Mesenchymal stem cell (in vitro differentiated cells and primary cell): ENCODE data around the gene RFX3.

Source experiments
- DNase-seq: peaks from one replicate; pipeline ENCODE4 v3.0.0-alpha.2; 2013
- H2AFZ ChIP-seq: one replicate; pipeline ENCODE4 v1.6.1; 2013; ENCODE audit warnings: low read depth, mild to moderate bottlenecking, control low read depth, inconsistent platforms, low read length, moderate library complexity
- H2AK5ac ChIP-seq: 2 replicates; pipeline ENCODE4 v1.6.1; 2013; ENCODE audit warnings: low read length, moderate library complexity, mild to moderate bottlenecking, inconsistent platforms; ENCODE audit not compliant: severe bottlenecking
- H2BK120ac ChIP-seq: one replicate; pipeline ENCODE4 v1.6.1; 2013; ENCODE audit warnings: low read depth, mild to moderate bottlenecking, inconsistent platforms, low read length, moderate library complexity
- H2BK12ac ChIP-seq, 2 experiments: one replicate each; pipeline ENCODE4 v1.6.1; 2013; ENCODE audit warnings: inconsistent platforms in 2 of 2, low read length in 2 of 2, mild to moderate bottlenecking in 2 of 2, moderate library complexity in 2 of 2, control low read depth in 1 of 2
- H2BK15ac ChIP-seq: one replicate; pipeline ENCODE4 v1.6.1; 2013; ENCODE audit warnings: mild to moderate bottlenecking, low read depth, inconsistent platforms; ENCODE audit not compliant: poor library complexity, severe bottlenecking
- H2BK5ac ChIP-seq: 2 replicates; pipeline ENCODE4 v1.6.1; 2013; ENCODE audit warnings: low read depth, mild to moderate bottlenecking, low read length, control low read depth, inconsistent platforms; ENCODE audit not compliant: poor library complexity, severe bottlenecking
- H3K14ac ChIP-seq, 2 experiments: one replicate each; pipeline ENCODE4 v1.6.1; 2013; ENCODE audit warnings: inconsistent platforms in 2 of 2, low read length in 2 of 2, control low read depth in 1 of 2, mild to moderate bottlenecking in 1 of 2, moderate library complexity in 1 of 2
- H3K18ac ChIP-seq, 2 experiments: one replicate each; pipeline ENCODE4 v1.6.1; 2013; ENCODE audit warnings: inconsistent platforms in 2 of 2, low read length in 2 of 2, control low read depth in 1 of 2, low read depth in 1 of 2, mild to moderate bottlenecking in 1 of 2
- H3K23ac ChIP-seq, 2 experiments: one replicate each; pipeline ENCODE4 v1.6.1; 2013; ENCODE audit warnings: inconsistent platforms in 2 of 2, low read length in 2 of 2, mild to moderate bottlenecking in 2 of 2, moderate library complexity in 2 of 2, control low read depth in 1 of 2
- H3K27ac ChIP-seq: 2 replicates; pipeline ENCODE4 v1.5.1; 2013; ENCODE audit warnings: mild to moderate bottlenecking, moderate library complexity, low read length, control low read depth, inconsistent platforms; ENCODE audit not compliant: poor library complexity, severe bottlenecking
- H3K27me3 ChIP-seq, 2 experiments: 2 replicates each; pipeline versions ENCODE4 v1.6.1 to v1.7.0; 2013; ENCODE audit warnings: low read length in 2 of 2, mild to moderate bottlenecking in 2 of 2, moderate library complexity in 2 of 2, control low read depth in 1 of 2, inconsistent platforms in 1 of 2; ENCODE audit not compliant: control insufficient read depth in 1 of 2, insufficient read depth in 1 of 2
- H3K36me3 ChIP-seq, 2 experiments: 2 replicates each; pipeline versions ENCODE4 v1.6.1 to v1.7.0; 2013; ENCODE audit warnings: low read length in 2 of 2, control low read depth in 1 of 2, inconsistent platforms in 1 of 2, low read depth in 1 of 2, mild to moderate bottlenecking in 1 of 2; ENCODE audit not compliant: insufficient read depth in 2 of 2, control insufficient read depth in 1 of 2
- H3K4ac ChIP-seq, 2 experiments: one replicate each; pipeline ENCODE4 v1.6.1; 2013; ENCODE audit warnings: inconsistent platforms in 2 of 2, low read length in 2 of 2, mild to moderate bottlenecking in 2 of 2, moderate library complexity in 2 of 2, control low read depth in 1 of 2, low read depth in 1 of 2
- H3K4me1 ChIP-seq: 2 replicates; pipeline ENCODE4 v1.6.1; 2013; ENCODE audit warnings: low read depth, low read length, control low read depth; ENCODE audit not compliant: control insufficient read depth, insufficient read depth
- H3K4me2 ChIP-seq: 2 replicates; pipeline ENCODE4 v1.6.1; 2013; ENCODE audit warnings: low read length, mild to moderate bottlenecking, inconsistent platforms; ENCODE audit not compliant: poor library complexity, severe bottlenecking
- H3K4me3 ChIP-seq, 2 experiments: 2 replicates each; pipeline versions ENCODE4 v1.5.1 to v1.7.0; 2013; ENCODE audit warnings: low read length in 2 of 2, mild to moderate bottlenecking in 2 of 2, control low read depth in 1 of 2, low read depth in 1 of 2; ENCODE audit not compliant: insufficient read depth in 1 of 2
- H3K79me1 ChIP-seq: replicated peaks from 2 replicates; pipeline ENCODE4 v1.6.1; 2013; ENCODE audit warnings: mild to moderate bottlenecking, control low read depth, low read length, inconsistent platforms; ENCODE audit not compliant: poor library complexity, severe bottlenecking
- H3K9ac ChIP-seq: 2 replicates; pipeline ENCODE4 v1.7.0; 2013; ENCODE audit warnings: mild to moderate bottlenecking, low read length, moderate library complexity
- H3K9me3 ChIP-seq: 2 replicates; pipeline ENCODE4 v1.7.0; 2013; ENCODE audit warnings: mild to moderate bottlenecking, low read length; ENCODE audit not compliant: control insufficient read depth
- H4K8ac ChIP-seq: one replicate; pipeline ENCODE4 v1.6.1; 2013; ENCODE audit warnings: inconsistent platforms, mild to moderate bottlenecking, low read length, moderate library complexity
- H4K91ac ChIP-seq: one replicate; pipeline ENCODE4 v1.6.1; 2013; ENCODE audit warnings: mild to moderate bottlenecking, low read length, inconsistent platforms
- WGBS: methylation state at CpG from one replicate; pipeline ENCODE4 v1.1.7; 2013; ENCODE audit warnings: mixed read lengths; 5-methylcytosine and 5-hydroxymethylcytosine counted together

RFX3 gene

DNA sequence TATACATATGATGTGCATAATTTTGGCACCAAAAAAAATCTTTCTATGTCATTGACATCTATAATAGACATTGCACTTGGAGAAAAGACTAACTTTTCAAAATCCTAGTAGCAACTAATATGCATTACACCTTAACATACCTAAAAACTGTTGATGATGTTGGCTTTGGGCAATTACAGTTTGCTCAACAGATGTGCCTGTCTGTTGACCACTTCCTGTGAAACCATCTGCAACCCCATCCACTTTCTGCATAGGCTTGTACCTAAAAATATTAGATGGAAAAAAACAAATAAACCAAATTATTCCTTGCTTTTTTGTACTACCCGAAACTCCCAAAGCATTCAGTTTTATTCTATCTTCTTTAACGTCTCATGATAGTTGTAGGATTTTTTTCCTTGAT, 248.6 kb downstream of the RFX3 start:
- Histone ChIP-seq H4K8ac (no peak overlapping the region), H3K36me3 (peaks cover 0 to 5% of the 10 kb centered on the region in 2 experiments), H3K18ac (no peak overlapping the region), H3K4ac (no peak overlapping the region), H2AFZ (no peak overlapping the region), H3K27ac (no peak overlapping the region), H2BK12ac (no peak overlapping the region), H3K23ac (no peak overlapping the region), H3K9me3 (no peaks in the 10 kb centered on the region), H3K9ac (no peak overlapping the region), H2AK5ac (no peak overlapping the region), H3K4me3 (no peak overlapping the region), H3K4me1 (no peaks in the 10 kb centered on the region), H3K79me1 (no peaks in the 10 kb centered on the region), H2BK15ac (no peak overlapping the region), H3K27me3 (no peaks in the 10 kb centered on the region), H3K4me2 (no peak overlapping the region), H4K91ac (no peak overlapping the region), H2BK120ac (no peak overlapping the region), H3K14ac (no peak overlapping the region), H2BK5ac (no peak overlapping the region)
- WGBS, result 100% methylated on average over 1 of the region's 2 CpGs
- no peak for DNase-seq

DNA sequence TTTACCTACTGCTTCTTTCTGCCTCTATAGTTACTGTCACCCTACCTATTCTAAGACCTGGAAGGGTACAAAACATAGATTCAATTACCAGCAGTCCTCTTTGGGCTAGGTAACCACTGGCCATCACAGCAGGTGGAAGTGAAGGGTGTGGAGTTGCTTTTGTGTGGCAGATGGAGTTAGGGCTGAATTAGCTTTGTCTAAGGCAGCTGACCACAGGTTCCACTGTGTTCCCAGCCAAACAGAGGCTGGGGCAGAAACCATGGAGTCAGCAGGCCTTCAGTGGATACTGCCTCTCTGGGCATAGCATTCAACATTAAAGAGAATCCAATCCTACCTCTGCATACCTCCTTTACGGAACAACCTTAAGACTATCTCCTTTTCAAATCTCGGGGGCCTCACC, 254.2 kb downstream of the RFX3 start:
- no peak overlapping the region for H3K27ac ChIP-seq
- H3K4me1 ChIP-seq, result no peaks in the 10 kb centered on the region
- peak overlapping the region in 1 of 2 experiments; percentile 25 for H2BK12ac ChIP-seq
- H4K91ac ChIP-seq, result no peak overlapping the region
- H4K8ac ChIP-seq, result no peak overlapping the region
- peaks cover 0 to 11% of the 10 kb centered on the region in 2 experiments for H3K36me3 ChIP-seq
- no peak overlapping the region for H2BK5ac ChIP-seq
- no peak overlapping the region for H2AK5ac ChIP-seq
- no peaks in the 10 kb centered on the region for H3K9me3 ChIP-seq
- H3K18ac ChIP-seq, result no peak overlapping the region
- H3K4me3 ChIP-seq, result no peak overlapping the region
- WGBS, result 99% methylated on average over 2 of the region's 2 CpGs
- H2BK15ac ChIP-seq, result no peak overlapping the region
- H3K27me3 ChIP-seq, result no peaks in the 10 kb centered on the region
- H2BK120ac ChIP-seq, result no peak overlapping the region
- H2AFZ ChIP-seq, result no peak overlapping the region
- H3K14ac ChIP-seq, result peak overlapping the region in 1 of 2 experiments; percentile 28
- H3K4me2 ChIP-seq, result no peak overlapping the region
- DNase-seq, result no peak
- H3K4ac ChIP-seq, result no peak overlapping the region
- H3K9ac ChIP-seq, result no peak overlapping the region
- H3K79me1 ChIP-seq, result no peaks in the 10 kb centered on the region
- H3K23ac ChIP-seq, result no peak overlapping the region

DNA sequence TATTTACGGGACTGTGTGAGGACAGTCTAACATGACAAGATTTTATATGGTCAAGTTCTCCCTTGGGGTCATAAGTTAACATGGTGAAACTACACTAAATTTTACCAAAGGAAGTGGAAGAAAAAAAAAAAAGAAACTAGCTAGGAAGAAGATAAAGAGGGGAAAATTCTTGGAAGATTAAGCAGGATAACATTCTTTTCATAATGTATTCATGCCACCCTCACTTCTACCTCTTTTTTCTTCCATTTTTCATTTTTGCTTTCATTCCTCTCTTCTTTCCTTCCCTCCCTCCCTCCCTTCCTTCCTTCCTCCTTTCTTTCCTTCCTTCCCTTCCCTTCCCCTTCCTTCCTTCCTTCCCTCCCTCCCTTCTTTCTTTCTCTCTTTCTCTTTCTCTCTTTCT, 254.6 kb downstream of the RFX3 start:
- H3K27ac ChIP-seq, result no peak overlapping the region
- H2BK120ac ChIP-seq, result no peak overlapping the region

DNA sequence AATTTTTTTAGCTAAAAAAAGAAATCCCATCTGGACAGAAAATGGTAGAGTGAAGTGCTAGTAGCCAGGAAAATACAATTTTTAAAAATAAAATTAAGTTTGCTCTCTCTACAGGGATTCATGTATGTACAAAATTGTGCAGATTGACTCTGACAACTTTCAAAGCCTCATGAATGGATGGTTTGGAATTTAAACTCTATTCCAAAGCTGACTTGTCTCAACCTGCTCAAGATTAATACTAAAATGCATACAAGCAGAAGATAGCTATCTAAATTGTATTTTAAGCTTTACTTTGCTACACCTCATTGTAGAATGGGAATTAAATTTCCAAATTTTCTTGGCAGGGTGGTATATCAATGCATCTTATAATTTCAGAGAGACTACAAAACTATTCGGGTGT, 257.6 kb downstream of the RFX3 start:
- no peak overlapping the region for H2AFZ ChIP-seq

More for the DNA sequence above, 254.6 kb downstream of the RFX3 start:
- Histone ChIP-seq H2BK15ac (no peak overlapping the region), H3K14ac (no peak overlapping the region), H4K91ac (no peak overlapping the region), H2AK5ac (no peak overlapping the region), H3K4me2 (no peak overlapping the region), H4K8ac (no peak overlapping the region), H3K27me3 (no peaks in the 10 kb centered on the region), H2BK5ac (no peak overlapping the region), H3K4me3 (no peak overlapping the region), H3K18ac (no peak overlapping the region), H3K4ac (no peak overlapping the region), H3K9me3 (no peaks in the 10 kb centered on the region), H3K36me3 (peaks cover 0 to 11% of the 10 kb centered on the region in 2 experiments), H2AFZ (no peak overlapping the region), H3K79me1 (no peaks in the 10 kb centered on the region), H2BK12ac (no peak overlapping the region), H3K4me1 (no peaks in the 10 kb centered on the region), H3K23ac (no peak overlapping the region), H3K9ac (no peak overlapping the region)
- no peak for DNase-seq
- no CpG with 5 or more reads among the region's 1 CpG for WGBS

More for the DNA sequence above, 257.6 kb downstream of the RFX3 start:
- DNase-seq, result no peak
- Histone ChIP-seq H3K27me3 (no peaks in the 10 kb centered on the region), H3K4ac (no peak overlapping the region), H2BK12ac (no peak overlapping the region), H3K18ac (no peak overlapping the region), H2AK5ac (no peak overlapping the region), H3K27ac (no peak overlapping the region), H3K36me3 (peaks cover 0 to 6% of the 10 kb centered on the region in 2 experiments), H2BK5ac (no peak overlapping the region), H3K4me2 (no peak overlapping the region), H3K4me1 (no peaks in the 10 kb centered on the region), H3K4me3 (no peak overlapping the region), H2BK120ac (no peak overlapping the region), H3K9me3 (no peaks in the 10 kb centered on the region), H3K23ac (no peak overlapping the region), H4K91ac (no peak overlapping the region), H3K9ac (no peak overlapping the region), H3K79me1 (no peaks in the 10 kb centered on the region), H2BK15ac (no peak overlapping the region), H4K8ac (no peak overlapping the region), H3K14ac (no peak overlapping the region)
- WGBS, result no CpG with 5 or more reads among the region's 1 CpG
